ENCODE results near the gene AP2A2.
A peak's percentile ranks its signal among the peaks of the same experiment; 100 is the strongest.

The AP2A2 gene

GRCh38 chr11:910044-910588 lies 15.6 kb upstream of the AP2A2 start:
- Histone ChIP-seq H2AK5ac (ENCODE audit: low read length, severe bottlenecking) (no peak overlapping the region), H3K4me1 (ENCODE audit: control insufficient read depth, insufficient read depth, low read depth, low read length) (peaks cover 25% of the 10 kb centered on the region), H2BK12ac (ENCODE audit: low read length in 2 of 2) (peak overlapping the region in 1 of 2 experiments; percentile 71), H3K23ac (ENCODE audit: low read length in 2 of 2) (peak overlapping the region in 1 of 2 experiments; percentile 48), H2BK120ac (ENCODE audit: low read depth, low read length) (no peak overlapping the region), H4K8ac (ENCODE audit: low read length) (peak overlapping the region; percentile 97), H3K36me3 (ENCODE audit: control insufficient read depth in 1 of 2, insufficient read depth in 2 of 2, low read depth in 1 of 2, low read length in 2 of 2) (peaks cover 0 to 22% of the 10 kb centered on the region in 2 experiments), H3K4ac (ENCODE audit: low read depth in 1 of 2, low read length in 2 of 2) (peak overlapping the region; percentile 21 to 42), H3K14ac (ENCODE audit: low read length in 2 of 2) (peak overlapping the region in 1 of 2 experiments; percentile 22), H2BK5ac (ENCODE audit: low read depth, low read length, poor library complexity, severe bottlenecking) (no peak overlapping the region), H2BK15ac (ENCODE audit: low read depth, poor library complexity, severe bottlenecking) (no peak overlapping the region), H3K27me3 (ENCODE audit: control insufficient read depth in 1 of 2, insufficient read depth in 1 of 2, low read length in 2 of 2) (no peaks in the 10 kb centered on the region), H3K4me3 (ENCODE audit: insufficient read depth in 1 of 2, low read depth in 1 of 2, low read length in 2 of 2) (peak overlapping the region; percentile 87 to 90), H3K18ac (ENCODE audit: low read depth in 1 of 2, low read length in 2 of 2) (peak overlapping the region; percentile 62 to 69), H3K9me3 (ENCODE audit: control insufficient read depth, low read length) (no peaks in the 10 kb centered on the region), H3K27ac (ENCODE audit: low read length, poor library complexity, severe bottlenecking) (no peak overlapping the region), H2AFZ (ENCODE audit: low read depth, low read length) (peak overlapping the region; percentile 98), H3K79me1 (replicated peaks; ENCODE audit: low read length, poor library complexity, severe bottlenecking) (peaks cover 33% of the 10 kb centered on the region), H3K4me2 (ENCODE audit: low read length, poor library complexity, severe bottlenecking) (peak overlapping the region; percentile 97), H3K9ac (ENCODE audit: low read length) (peak overlapping the region; percentile 90), H4K91ac (ENCODE audit: low read length) (peak overlapping the region; percentile 69)
- WGBS, result 8% methylated on average over 36 of the region's 38 CpGs
- no peak for DNase-seq

GRCh38 chr11:910589-911030 lies 15.1 kb upstream of the AP2A2 start, which contains the start of gene CHID1:
Gene CHID1, minus strand, starts transcription at chr11:910810. Its CDS starts 5,994 bp downstream, at chr11:904816.
- peak within 1 kb of the TSS; percentile 88 for H2BK120ac ChIP-seq (ENCODE audit: low read depth, low read length)
- H3K4ac ChIP-seq (ENCODE audit: low read depth in 1 of 2, low read length in 2 of 2), result peak within 1 kb of the TSS; percentile 21 to 68
- peaks cover 25% of the 10 kb centered on the region for H3K4me1 ChIP-seq (ENCODE audit: control insufficient read depth, insufficient read depth, low read depth, low read length)
- H3K9ac ChIP-seq (ENCODE audit: low read length), result peak within 1 kb of the TSS; percentile 90
- DNase-seq, result peak; percentile 71
- no peaks in the 10 kb centered on the region for H3K9me3 ChIP-seq (ENCODE audit: control insufficient read depth, low read length)
- under 1% methylated on average over 39 of the region's 59 CpGs for WGBS
- peak within 1 kb of the TSS; percentile 88 for H4K91ac ChIP-seq (ENCODE audit: low read length)
- peaks cover 32% of the 10 kb centered on the region for H3K79me1 ChIP-seq (replicated peaks; ENCODE audit: low read length, poor library complexity, severe bottlenecking)
- H3K4me2 ChIP-seq (ENCODE audit: low read length, poor library complexity, severe bottlenecking), result peak within 1 kb of the TSS; percentile 97
- H2BK12ac ChIP-seq (ENCODE audit: low read length in 2 of 2), result peak within 1 kb of the TSS in 1 of 2 experiments; percentile 85
- H4K8ac ChIP-seq (ENCODE audit: low read length), result peak within 1 kb of the TSS; percentile 97
- H3K27ac ChIP-seq (ENCODE audit: low read length, poor library complexity, severe bottlenecking), result peak within 1 kb of the TSS; percentile 51
- peak within 1 kb of the TSS; percentile 87 to 90 for H3K4me3 ChIP-seq (ENCODE audit: insufficient read depth in 1 of 2, low read depth in 1 of 2, low read length in 2 of 2)
- no peaks in the 10 kb centered on the region for H3K27me3 ChIP-seq (ENCODE audit: control insufficient read depth in 1 of 2, insufficient read depth in 1 of 2, low read length in 2 of 2)
- peak within 1 kb of the TSS; percentile 91 to 92 for H3K18ac ChIP-seq (ENCODE audit: low read depth in 1 of 2, low read length in 2 of 2)
- peak within 1 kb of the TSS; percentile 48 to 68 for H3K23ac ChIP-seq (ENCODE audit: low read length in 2 of 2)
- peaks cover 0 to 22% of the 10 kb centered on the region in 2 experiments for H3K36me3 ChIP-seq (ENCODE audit: control insufficient read depth in 1 of 2, insufficient read depth in 2 of 2, low read depth in 1 of 2, low read length in 2 of 2)
- H2BK15ac ChIP-seq (ENCODE audit: low read depth, poor library complexity, severe bottlenecking), result peak within 1 kb of the TSS; percentile 15
- peak within 1 kb of the TSS; percentile 98 for H2AFZ ChIP-seq (ENCODE audit: low read depth, low read length)
- H2AK5ac ChIP-seq (ENCODE audit: low read length, severe bottlenecking), result no peak within 1 kb of the TSS
- H2BK5ac ChIP-seq (ENCODE audit: low read depth, low read length, poor library complexity, severe bottlenecking), result peak within 1 kb of the TSS; percentile 90
- H3K14ac ChIP-seq (ENCODE audit: low read length in 2 of 2), result peak within 1 kb of the TSS in 1 of 2 experiments; percentile 22

- peaks cover 25% of the 10 kb centered on the region for H3K4me1 ChIP-seq (ENCODE audit: control insufficient read depth, insufficient read depth, low read depth, low read length)
- peak overlapping the region; percentile 72 for H3K4me2 ChIP-seq (ENCODE audit: low read length, poor library complexity, severe bottlenecking)
- H3K4ac ChIP-seq (ENCODE audit: low read depth in 1 of 2, low read length in 2 of 2), result peak overlapping the region; percentile 10 to 68
- H3K4me3 ChIP-seq (ENCODE audit: insufficient read depth in 1 of 2, low read depth in 1 of 2, low read length in 2 of 2), result peak overlapping the region; percentile 78 to 79
- H3K18ac ChIP-seq (ENCODE audit: low read depth in 1 of 2, low read length in 2 of 2), result peak overlapping the region; percentile 91 to 92
- H3K9me3 ChIP-seq (ENCODE audit: control insufficient read depth, low read length), result no peaks in the 10 kb centered on the region
- peaks cover 32% of the 10 kb centered on the region for H3K79me1 ChIP-seq (replicated peaks; ENCODE audit: low read length, poor library complexity, severe bottlenecking)
- H2BK12ac ChIP-seq (ENCODE audit: low read length in 2 of 2), result peak overlapping the region in 1 of 2 experiments; percentile 85
- H2AFZ ChIP-seq (ENCODE audit: low read depth, low read length), result peak overlapping the region; percentile 55
- peak overlapping the region in 1 of 2 experiments; percentile 8 for H3K14ac ChIP-seq (ENCODE audit: low read length in 2 of 2)
- DNase-seq, result peak; percentile 75
- peak overlapping the region; percentile 90 for H2BK5ac ChIP-seq (ENCODE audit: low read depth, low read length, poor library complexity, severe bottlenecking)
- peak overlapping the region; percentile 88 for H2BK120ac ChIP-seq (ENCODE audit: low read depth, low read length)
- H3K23ac ChIP-seq (ENCODE audit: low read length in 2 of 2), result peak overlapping the region in 1 of 2 experiments; percentile 68
- H3K27me3 ChIP-seq (ENCODE audit: control insufficient read depth in 1 of 2, insufficient read depth in 1 of 2, low read length in 2 of 2), result no peaks in the 10 kb centered on the region
- H4K8ac ChIP-seq (ENCODE audit: low read length), result peak overlapping the region; percentile 94
- peak overlapping the region; percentile 88 for H4K91ac ChIP-seq (ENCODE audit: low read length)
- peak overlapping the region; percentile 15 for H2BK15ac ChIP-seq (ENCODE audit: low read depth, poor library complexity, severe bottlenecking)
- WGBS, result 6% methylated on average over 67 of the region's 68 CpGs
- H3K36me3 ChIP-seq (ENCODE audit: control insufficient read depth in 1 of 2, insufficient read depth in 2 of 2, low read depth in 1 of 2, low read length in 2 of 2), result peaks cover 0 to 21% of the 10 kb centered on the region in 2 experiments
- H3K27ac ChIP-seq (ENCODE audit: low read length, poor library complexity, severe bottlenecking), result peak overlapping the region; percentile 51
- peak overlapping the region; percentile 90 for H3K9ac ChIP-seq (ENCODE audit: low read length)
- H2AK5ac ChIP-seq (ENCODE audit: low read length, severe bottlenecking), result no peak overlapping the region
These were observed 14.4 kb upstream of the AP2A2 start for GRCh38 chr11:911031-911889.

GRCh38 chr11:911890-912219 lies 13.8 kb upstream of the AP2A2 start:
- H3K27ac ChIP-seq (ENCODE audit: low read length, poor library complexity, severe bottlenecking), result no peak overlapping the region
- peak overlapping the region in 1 of 2 experiments; percentile 85 for H2BK12ac ChIP-seq (ENCODE audit: low read length in 2 of 2)
- H2AFZ ChIP-seq (ENCODE audit: low read depth, low read length), result peak overlapping the region; percentile 55
- peaks cover 26% of the 10 kb centered on the region for H3K79me1 ChIP-seq (replicated peaks; ENCODE audit: low read length, poor library complexity, severe bottlenecking)
- H4K8ac ChIP-seq (ENCODE audit: low read length), result no peak overlapping the region
- no peak overlapping the region for H2AK5ac ChIP-seq (ENCODE audit: low read length, severe bottlenecking)
- H3K18ac ChIP-seq (ENCODE audit: low read depth in 1 of 2, low read length in 2 of 2), result peak overlapping the region in 1 of 2 experiments; percentile 92
- peak overlapping the region in 1 of 2 experiments; percentile 79 for H3K4me3 ChIP-seq (ENCODE audit: insufficient read depth in 1 of 2, low read depth in 1 of 2, low read length in 2 of 2)
- H3K4ac ChIP-seq (ENCODE audit: low read depth in 1 of 2, low read length in 2 of 2), result peak overlapping the region in 1 of 2 experiments; percentile 10
- no peak overlapping the region for H2BK120ac ChIP-seq (ENCODE audit: low read depth, low read length)
- H3K9me3 ChIP-seq (ENCODE audit: control insufficient read depth, low read length), result no peaks in the 10 kb centered on the region
- 97% methylated on average over 11 of the region's 11 CpGs for WGBS
- H4K91ac ChIP-seq (ENCODE audit: low read length), result no peak overlapping the region
- peak overlapping the region; percentile 90 for H3K9ac ChIP-seq (ENCODE audit: low read length)
- DNase-seq, result no peak
- no peak overlapping the region for H3K23ac ChIP-seq (ENCODE audit: low read length in 2 of 2)
- H3K4me1 ChIP-seq (ENCODE audit: control insufficient read depth, insufficient read depth, low read depth, low read length), result peaks cover 25% of the 10 kb centered on the region
- no peaks in the 10 kb centered on the region for H3K27me3 ChIP-seq (ENCODE audit: control insufficient read depth in 1 of 2, insufficient read depth in 1 of 2, low read length in 2 of 2)
- H3K4me2 ChIP-seq (ENCODE audit: low read length, poor library complexity, severe bottlenecking), result no peak overlapping the region
- no peak overlapping the region for H3K14ac ChIP-seq (ENCODE audit: low read length in 2 of 2)
- H2BK5ac ChIP-seq (ENCODE audit: low read depth, low read length, poor library complexity, severe bottlenecking), result no peak overlapping the region
- H2BK15ac ChIP-seq (ENCODE audit: low read depth, poor library complexity, severe bottlenecking), result no peak overlapping the region
- H3K36me3 ChIP-seq (ENCODE audit: control insufficient read depth in 1 of 2, insufficient read depth in 2 of 2, low read depth in 1 of 2, low read length in 2 of 2), result peaks cover 0 to 17% of the 10 kb centered on the region in 2 experiments

Measured in mesenchymal stem cell (in vitro differentiated cells and primary cell).